ENCODE data around the gene ZP1.
A peak's percentile ranks its signal among the peaks of the same experiment; 100 is the strongest.
"Not testable (repeated sequence)": the region's sequence is repeated elsewhere in the genome, so short reads cannot be mapped to it uniquely, and the experiment has no call there.

The ZP1 gene

GRCh38 chr11:60866911-60867870 lies at the start of gene ZP1:
ZP1 (plus strand) TSS chr11:60867542; CDS start chr11:60867562, 20 bp downstream.
- no peak for DNase-seq

- no peak for DNase-seq
These were observed 49.3 kb upstream of the ZP1 start for GRCh38 chr11:60818057-60818456.

GRCh38 chr11:60821827-60822599 lies 45.3 kb upstream of the ZP1 start:
- DNase-seq = no peak

- DNase-seq = not testable (repeated sequence)
These were observed 43.5 kb upstream of the ZP1 start for GRCh38 chr11:60823745-60824306.

- DNase-seq = no peak
These were observed 42.2 kb upstream of the ZP1 start for GRCh38 chr11:60825118-60825517.

- DNase-seq = no peak
These were observed 41.6 kb upstream of the ZP1 start for GRCh38 chr11:60825790-60826189.

- no peak for DNase-seq
These were observed 36.7 kb upstream of the ZP1 start for GRCh38 chr11:60830478-60831142.

GRCh38 chr11:60831143-60831500 lies 36.2 kb upstream of the ZP1 start:
- DNase-seq = peak; percentile 71 to 79

- DNase-seq = no peak
These were observed 35.8 kb upstream of the ZP1 start for GRCh38 chr11:60831501-60832079.

- no peak for DNase-seq
These were observed 32.4 kb upstream of the ZP1 start for GRCh38 chr11:60834742-60835533.

GRCh38 chr11:60835534-60835846 lies 31.9 kb upstream of the ZP1 start:
- DNase-seq = no peak

GRCh38 chr11:60836866-60837515 lies 30.4 kb upstream of the ZP1 start:
- DNase-seq = no peak

GRCh38 chr11:60838132-60838531 lies 29.2 kb upstream of the ZP1 start:
- DNase-seq = no peak

GRCh38 chr11:60840470-60841430 lies 26.6 kb upstream of the ZP1 start:
- DNase-seq = no peak

GRCh38 chr11:60841797-60842667 lies 25.3 kb upstream of the ZP1 start, which contains the start of gene CCDC86:
CCDC86 (plus strand) TSS chr11:60842113; CDS start chr11:60842125, 12 bp downstream.
- DNase-seq = peak; percentile 97 to 99

- peak in 1 of 2 donors; percentile 14 for DNase-seq
These were observed 24.4 kb upstream of the ZP1 start for GRCh38 chr11:60842668-60843600.

GRCh38 chr11:60844045-60844869 lies 23.1 kb upstream of the ZP1 start:
- no peak for DNase-seq

Measured in activated CD4-positive, alpha-beta T cell treated with anti-CD3 and anti-CD28 coated beads for 4 hours (primary cell).